ENCODE data around the gene SRGN.

DNA sequence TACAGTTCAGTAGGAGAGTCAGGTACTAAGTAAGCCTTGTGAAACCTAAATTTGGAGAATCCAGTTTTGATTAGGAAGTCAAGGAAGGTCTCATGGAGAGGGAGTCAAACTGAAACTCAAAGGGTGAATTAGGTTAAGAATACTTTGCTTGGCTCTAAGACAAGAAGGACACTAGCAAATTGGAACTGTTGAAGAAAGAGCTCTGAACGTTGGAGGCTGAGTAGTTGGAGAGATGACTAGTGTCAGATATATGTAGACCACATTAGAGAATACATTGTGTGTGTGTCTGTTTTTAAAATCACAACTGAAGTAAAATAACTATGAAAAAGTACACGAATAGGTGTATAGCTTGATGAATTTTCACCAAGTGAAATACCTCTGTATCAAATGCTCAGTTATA is 42.3 kb downstream of the SRGN start:
- no peak for TF ChIP-seq CTCF (IDR thresholded peaks at IDR 0.05)
- TF ChIP-seq POLR2AphosphoS5 (IDR thresholded peaks at IDR 0.05; ENCODE audit: low read depth, low read length) = no peak
